Activated CD8-positive, alpha-beta memory T cell treated with anti-CD3 and anti-CD28 coated beads, Interleukin-2, amount 10 ng/mL, durations not matched to agents 7 days and 5 days (primary cell): ENCODE measurements around the gene ZHX3. TPM values are rescaled to one million over a fixed set of nuclear protein-coding genes. Genes with fewer than 3 reads are reported as not detected.

Experiments used
- ATAC-seq: fragments of 150-1000 bp; cut with Tn5 transposase; one replicate; pipeline ENCODE4 v1.10.0; 2021; ENCODE audit warnings: moderate library complexity
- CTCF ChIA-PET: fragments of 350-600 bp; sonication (Branson Sonifier 250); formaldehyde crosslinking; loops from one replicate; lab custom pipeline; 2021; ENCODE audit warnings: antibody characterized with exemption; lab: Charles Lee
- DNase-seq: peaks from one replicate; pipeline ENCODE4 v3.0.0-alpha.2; 2020
- H3K27ac Mint-ChIP-seq: one replicate; pipeline ENCODE4 v1.8.0; 2021; ENCODE audit warnings: mild to moderate bottlenecking, mixed read lengths
- H3K27me3 Mint-ChIP-seq: one replicate; pipeline ENCODE4 v1.8.0; 2021; ENCODE audit warnings: mixed read lengths
- H3K36me3 Mint-ChIP-seq: one replicate; pipeline ENCODE4 v1.8.0; 2021; ENCODE audit warnings: mild to moderate bottlenecking, mixed read lengths
- H3K4me1 Mint-ChIP-seq: one replicate; pipeline ENCODE4 v1.8.0; 2021; ENCODE audit warnings: mixed read lengths
- H3K4me3 Mint-ChIP-seq: one replicate; pipeline ENCODE4 v1.8.0; 2021; ENCODE audit warnings: mild to moderate bottlenecking, moderate library complexity, mixed read lengths
- H3K9me3 Mint-ChIP-seq: one replicate; pipeline ENCODE4 v1.8.0; 2022; ENCODE audit warnings: low read depth, mixed read lengths
- total RNA-seq, 2 experiments: library from RNA; stranded (reverse); gene quantifications; one replicate each; pipeline ENCODE4 v1.2.3, GENCODE V29; 2021

The ZHX3 gene
- total RNA-seq, 2 experiments from 2014 or later, result 11.4 to 13.3 TPM

DNA sequence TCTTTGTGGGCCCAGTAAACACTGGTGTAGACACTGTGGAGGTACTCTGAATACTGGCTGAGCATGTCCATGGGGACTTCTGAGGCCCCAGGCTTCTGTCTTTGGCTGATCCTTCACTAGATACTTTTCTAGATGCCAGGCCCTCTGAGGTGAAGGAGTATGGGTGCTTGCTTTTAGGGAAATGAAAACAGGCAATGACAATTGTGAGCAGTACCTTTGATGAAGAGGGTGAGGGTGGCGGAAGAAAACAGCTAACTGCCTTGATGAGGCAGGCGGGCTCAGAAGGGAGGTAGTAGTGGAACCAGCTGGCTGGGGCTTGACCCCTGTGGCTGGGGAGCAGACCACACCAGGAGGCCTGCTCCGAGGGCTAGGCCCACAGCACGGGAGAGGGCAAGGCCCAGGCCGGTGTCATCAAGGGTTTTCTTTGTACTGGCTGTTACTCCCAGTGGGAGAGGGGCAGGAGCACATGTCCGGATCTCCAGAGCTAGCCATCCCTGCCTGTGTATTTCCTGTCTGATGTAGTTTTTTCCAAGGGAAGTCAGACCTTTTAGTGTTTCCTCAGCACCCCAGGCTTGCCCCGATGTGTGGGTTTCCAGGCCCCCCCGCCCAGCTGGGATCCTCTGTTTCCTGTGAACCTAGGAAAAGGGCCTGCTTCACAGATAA is 176.2 kb downstream of the ZHX3 start:
- CTCF ChIA-PET, result interaction anchor here (0.7 to 11.0 kb wide), 7 partner anchors 11 to 199 kb away, joined by 3 to 152 read pairs (median 9); partner anchors contain the start of gene LPIN3
- no peak for DNase-seq

DNA sequence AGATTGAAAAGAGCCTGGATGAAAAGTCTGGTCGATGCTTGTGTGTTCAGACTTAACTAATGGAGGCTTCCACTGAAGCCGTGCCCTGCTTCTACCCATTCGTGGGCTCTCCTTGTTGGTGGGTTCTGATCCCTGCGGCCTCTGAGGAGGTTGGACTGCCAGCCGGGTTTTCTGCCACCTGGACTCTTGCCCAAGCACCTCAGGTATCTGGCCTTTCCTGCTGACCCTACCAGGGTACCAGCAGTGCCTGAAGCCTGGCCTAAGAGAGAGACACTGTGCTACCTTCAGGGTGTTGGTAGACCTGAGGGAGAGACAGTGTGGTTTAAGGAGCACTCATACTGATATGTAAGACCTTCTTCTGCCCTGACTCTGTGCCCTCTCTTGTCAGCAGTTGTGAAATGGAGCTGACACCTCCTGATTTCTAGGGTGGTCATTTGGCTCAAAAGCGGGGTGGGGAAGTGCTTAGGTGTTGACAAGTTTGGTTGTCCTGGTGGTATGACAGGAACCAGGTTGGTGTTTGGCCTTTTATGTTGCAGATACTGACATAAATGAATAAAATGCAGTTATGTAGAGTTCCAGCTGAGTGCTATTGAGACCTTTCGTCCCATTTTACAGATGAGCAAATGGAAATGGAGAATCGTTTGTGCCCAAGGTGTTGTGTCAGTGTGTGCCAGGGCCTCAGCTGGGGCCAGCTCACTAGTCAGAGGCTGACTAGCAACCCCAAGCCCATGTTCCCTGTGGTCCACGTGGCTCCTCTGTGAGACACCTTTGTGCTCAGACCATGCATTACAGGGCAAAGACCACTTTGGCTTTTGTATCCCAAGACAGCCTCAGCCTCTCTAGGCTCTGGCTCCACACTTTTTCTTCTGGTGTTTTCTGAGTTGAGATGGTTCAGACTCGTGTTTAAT is 177.1 kb downstream of the ZHX3 start:
- H3K27me3 Mint-ChIP-seq, result no peaks in the 10 kb centered on the region
- no peak for ATAC-seq
- H3K4me3 Mint-ChIP-seq, result peak overlapping the region; percentile 91
- H3K9me3 Mint-ChIP-seq, result no peaks in the 10 kb centered on the region
- CTCF ChIA-PET, result interaction anchor here (2.7 to 11.0 kb wide), 2 partner anchors 17 to 32 kb away, joined by 19 to 152 read pairs; no protein-coding TSS in a partner anchor
- H3K27ac Mint-ChIP-seq, result peak overlapping the region; percentile 90
- H3K4me1 Mint-ChIP-seq, result peaks cover 73% of the 10 kb centered on the region
- peaks cover 32% of the 10 kb centered on the region for H3K36me3 Mint-ChIP-seq
- DNase-seq, result no peak

More for the DNA sequence above, 176.2 kb downstream of the ZHX3 start:
- no peaks in the 10 kb centered on the region for H3K27me3 Mint-ChIP-seq
- H3K4me3 Mint-ChIP-seq, result peak overlapping the region; percentile 91
- peak overlapping the region; percentile 90 for H3K27ac Mint-ChIP-seq
- no peaks in the 10 kb centered on the region for H3K9me3 Mint-ChIP-seq
- peaks cover 36% of the 10 kb centered on the region for H3K36me3 Mint-ChIP-seq
- peaks cover 74% of the 10 kb centered on the region for H3K4me1 Mint-ChIP-seq
- no peak for ATAC-seq

DNA sequence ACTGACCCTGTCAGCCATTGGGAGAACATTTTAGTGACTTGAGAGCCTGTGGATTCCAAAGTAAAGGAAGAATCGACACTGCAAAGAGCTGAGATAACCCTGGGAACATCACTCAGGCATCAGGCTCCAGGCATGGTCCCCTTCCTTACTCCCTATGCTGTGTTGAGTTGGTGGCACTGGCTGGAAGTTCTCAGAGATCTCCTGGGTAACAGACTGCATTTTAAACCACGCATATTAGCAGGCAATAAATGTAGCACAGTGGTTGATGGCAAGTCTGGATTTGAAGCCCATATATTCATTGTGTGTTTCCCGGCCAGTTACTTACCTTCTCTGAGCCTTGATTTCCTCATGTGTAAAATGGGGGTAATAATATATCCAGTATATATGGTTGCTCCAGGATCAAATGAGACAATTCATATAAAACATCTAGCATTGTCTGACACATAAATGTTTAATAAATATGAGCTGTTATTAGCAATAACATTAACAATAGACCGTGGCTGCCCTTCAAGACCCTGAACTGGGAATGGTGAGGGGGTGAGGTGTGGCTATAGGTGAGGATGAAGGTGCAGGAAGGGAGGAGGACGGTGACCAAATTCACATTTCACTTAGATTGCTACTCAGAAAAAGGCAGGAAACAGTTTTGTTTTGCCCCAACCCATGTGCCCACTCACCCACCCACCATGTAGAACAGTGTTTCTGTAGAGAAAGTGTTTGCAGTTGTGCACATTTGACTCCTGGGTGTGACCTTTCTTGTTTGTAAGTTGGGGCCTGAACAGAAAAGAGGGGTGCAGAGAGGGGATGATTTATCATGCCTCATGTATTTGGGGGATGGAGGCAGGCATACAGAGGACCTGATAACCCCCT is 178.1 kb downstream of the ZHX3 start:
- ATAC-seq (no peak), DNase-seq (peak; percentile 61)
- Mint-ChIP-seq H3K36me3 (peaks cover 27% of the 10 kb centered on the region), H3K27me3 (no peaks in the 10 kb centered on the region), H3K9me3 (no peaks in the 10 kb centered on the region), H3K4me3 (peak overlapping the region; percentile 91), H3K4me1 (peaks cover 70% of the 10 kb centered on the region), H3K27ac (peak overlapping the region; percentile 90)
- CTCF ChIA-PET, result interaction anchor here (1.5 to 11.0 kb wide), 5 partner anchors 6 to 201 kb away, joined by 6 to 152 read pairs (median 13); partner anchors contain the start of gene LPIN3

DNA sequence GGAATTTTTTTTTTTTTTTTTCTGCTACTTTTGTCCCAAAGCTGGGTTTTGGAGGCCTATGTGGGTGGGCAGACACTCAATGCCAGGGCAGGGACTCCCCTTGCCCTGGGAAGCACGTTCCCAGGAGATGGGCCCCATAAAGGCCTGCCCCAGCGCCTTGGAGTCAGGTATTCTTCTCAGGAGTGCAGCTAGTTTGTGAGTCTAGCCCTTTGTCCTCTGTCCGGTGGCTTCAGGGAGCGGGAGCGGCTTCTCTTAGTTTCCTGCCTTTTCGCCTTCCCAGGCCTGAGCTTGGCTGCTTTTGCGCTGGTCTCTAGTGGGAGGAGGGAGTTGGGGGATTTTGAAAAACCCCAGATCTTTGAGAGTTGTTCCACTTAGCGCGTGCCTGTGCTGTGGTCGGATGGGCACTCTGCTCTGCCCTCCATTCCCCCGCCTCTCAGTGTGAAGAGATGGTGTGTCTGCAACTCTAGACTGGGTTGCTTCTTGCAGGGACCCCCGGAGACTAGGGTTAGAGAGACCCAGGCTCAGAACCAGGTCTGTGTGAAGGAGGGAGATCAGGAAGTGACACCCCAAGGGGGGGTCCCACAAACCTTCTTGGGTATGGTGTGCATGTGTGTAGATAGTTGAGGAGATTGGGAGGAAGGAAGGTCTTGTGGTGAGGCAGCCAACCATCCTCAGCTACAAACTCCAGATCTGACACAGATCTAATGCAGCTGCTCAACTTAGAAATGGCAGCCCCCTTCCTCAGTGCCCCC is 178.9 kb downstream of the ZHX3 start:
- Mint-ChIP-seq H3K27me3 (no peaks in the 10 kb centered on the region), H3K4me3 (peak overlapping the region; percentile 91), H3K27ac (peak overlapping the region; percentile 90), H3K4me1 (peaks cover 66% of the 10 kb centered on the region), H3K9me3 (no peaks in the 10 kb centered on the region), H3K36me3 (peaks cover 19% of the 10 kb centered on the region)
- DNase-seq, result peak; percentile 82
- peak; percentile 9 for ATAC-seq
- CTCF ChIA-PET, result interaction anchor here (0.7 to 11.0 kb wide), 10 partner anchors 7 to 202 kb away, joined by 3 to 152 read pairs (median 6); partner anchors contain the start of gene LPIN3

DNA sequence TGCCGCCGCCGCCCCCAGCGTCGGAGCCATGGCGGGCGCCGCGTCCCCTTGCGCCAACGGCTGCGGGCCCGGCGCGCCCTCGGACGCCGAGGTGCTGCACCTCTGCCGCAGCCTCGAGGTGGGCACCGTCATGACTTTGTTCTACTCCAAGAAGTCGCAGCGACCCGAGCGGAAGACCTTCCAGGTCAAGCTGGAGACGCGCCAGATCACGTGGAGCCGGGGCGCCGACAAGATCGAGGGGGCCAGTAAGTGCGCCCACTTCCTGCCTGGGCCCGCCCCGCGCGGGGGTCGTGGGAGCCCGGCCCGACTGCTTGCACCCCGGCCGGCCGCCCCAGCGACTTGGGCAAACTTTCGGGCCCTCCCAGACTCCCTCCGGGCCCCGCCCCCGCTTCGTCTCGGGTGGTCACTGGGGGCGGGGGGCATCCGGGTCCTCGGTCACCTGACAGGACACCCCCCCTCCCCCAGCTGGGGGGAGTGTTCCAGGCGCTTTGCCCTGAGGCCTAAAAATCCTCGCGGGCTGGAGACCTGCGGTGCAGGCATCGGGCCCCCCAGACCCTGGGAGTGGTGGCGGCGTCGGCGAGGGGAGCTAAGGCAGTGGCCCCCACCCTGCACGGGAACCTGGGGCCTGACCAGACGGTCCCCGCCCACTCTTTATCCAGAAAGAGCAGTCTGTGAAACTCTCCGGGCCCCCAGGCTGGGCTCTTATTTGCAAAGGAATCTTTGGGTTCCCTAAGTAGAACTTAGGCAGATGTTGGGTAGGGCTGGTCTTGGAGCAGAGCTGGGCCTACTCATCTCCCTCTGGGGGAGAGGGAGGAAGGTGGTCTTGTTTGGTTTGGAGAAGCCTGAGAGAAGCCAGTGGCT is 179.7 kb downstream of the ZHX3 start:
- peak overlapping the region; percentile 91 for H3K4me3 Mint-ChIP-seq

DNA sequence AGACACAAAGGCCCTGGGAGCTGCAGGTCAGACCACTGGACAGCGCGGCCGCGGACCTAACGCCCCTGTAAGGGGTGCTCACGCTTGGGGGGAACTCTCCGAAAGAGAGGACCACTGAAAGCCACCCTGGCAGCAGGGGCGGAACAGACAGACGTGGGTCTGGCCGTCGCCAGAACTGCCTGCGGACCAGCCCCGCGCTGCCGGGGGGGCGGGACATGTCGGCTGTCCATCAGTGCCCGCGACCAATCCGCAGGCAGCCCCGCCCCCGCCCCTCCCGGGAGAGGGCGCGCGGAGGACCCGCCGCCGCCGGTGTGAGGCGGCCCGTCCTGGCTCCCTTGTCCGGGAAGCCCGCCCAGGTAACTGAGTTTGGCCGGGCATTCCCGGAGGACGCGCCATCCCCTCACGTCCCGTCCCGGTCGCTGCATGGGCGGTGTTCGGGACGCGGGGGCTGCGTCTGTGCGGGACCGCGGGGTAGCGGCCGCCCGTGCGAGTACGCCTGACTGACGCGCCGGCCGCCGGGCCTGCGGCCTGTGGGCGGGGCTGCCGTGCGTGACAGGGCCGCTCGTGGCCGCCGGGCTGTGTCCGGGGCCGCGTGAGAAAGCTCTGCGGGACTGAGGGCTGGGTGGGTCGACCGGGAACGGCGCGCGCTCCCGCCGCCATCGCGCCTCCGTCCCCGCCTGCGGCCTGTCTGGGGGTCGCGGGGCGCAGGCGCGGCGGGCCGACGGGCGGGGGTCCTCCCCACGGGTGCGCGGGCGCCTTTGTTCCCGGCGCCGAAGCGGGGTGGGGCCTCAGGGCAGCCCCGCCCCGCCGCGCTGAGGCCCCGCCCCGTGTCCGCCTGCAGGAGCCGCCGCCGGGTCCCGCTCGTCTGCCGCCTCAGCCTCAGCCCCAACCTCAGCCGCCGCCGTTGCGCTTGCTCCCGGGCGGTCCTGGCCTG is 180.6 kb downstream of the ZHX3 start, which contains the start of gene PLCG1:
TSS of gene PLCG1 (plus strand) at position 864 of the 934 bp plus-strand sequence. CDS start 99 bp downstream, outside the sequence.
- Mint-ChIP-seq H3K27me3 (no peaks in the 10 kb centered on the region), H3K27ac (peak within 1 kb of the TSS; percentile 90), H3K9me3 (no peaks in the 10 kb centered on the region), H3K4me1 (peaks cover 51% of the 10 kb centered on the region), H3K36me3 (peaks cover 17% of the 10 kb centered on the region), H3K4me3 (peak within 1 kb of the TSS; percentile 91)
- CTCF ChIA-PET, result interaction anchor here (0.8 to 11.0 kb wide), 23 partner anchors 9 to 203 kb away, joined by 3 to 152 read pairs (median 10); partner anchors contain the start of gene LPIN3
- ATAC-seq, result peak; percentile 68
- DNase-seq, result peak; percentile 90

More for the DNA sequence above, 179.7 kb downstream of the ZHX3 start:
- peak; percentile 89 for DNase-seq
- CTCF ChIA-PET, result interaction anchor here (0.7 to 11.0 kb wide), 11 partner anchors 8 to 201 kb away, joined by 3 to 152 read pairs (median 4); no protein-coding TSS in a partner anchor
- Mint-ChIP-seq H3K36me3 (peaks cover 17% of the 10 kb centered on the region), H3K27me3 (no peaks in the 10 kb centered on the region), H3K4me1 (peaks cover 60% of the 10 kb centered on the region), H3K9me3 (no peaks in the 10 kb centered on the region), H3K27ac (peak overlapping the region; percentile 90)
- ATAC-seq, result peak; percentile 31

DNA sequence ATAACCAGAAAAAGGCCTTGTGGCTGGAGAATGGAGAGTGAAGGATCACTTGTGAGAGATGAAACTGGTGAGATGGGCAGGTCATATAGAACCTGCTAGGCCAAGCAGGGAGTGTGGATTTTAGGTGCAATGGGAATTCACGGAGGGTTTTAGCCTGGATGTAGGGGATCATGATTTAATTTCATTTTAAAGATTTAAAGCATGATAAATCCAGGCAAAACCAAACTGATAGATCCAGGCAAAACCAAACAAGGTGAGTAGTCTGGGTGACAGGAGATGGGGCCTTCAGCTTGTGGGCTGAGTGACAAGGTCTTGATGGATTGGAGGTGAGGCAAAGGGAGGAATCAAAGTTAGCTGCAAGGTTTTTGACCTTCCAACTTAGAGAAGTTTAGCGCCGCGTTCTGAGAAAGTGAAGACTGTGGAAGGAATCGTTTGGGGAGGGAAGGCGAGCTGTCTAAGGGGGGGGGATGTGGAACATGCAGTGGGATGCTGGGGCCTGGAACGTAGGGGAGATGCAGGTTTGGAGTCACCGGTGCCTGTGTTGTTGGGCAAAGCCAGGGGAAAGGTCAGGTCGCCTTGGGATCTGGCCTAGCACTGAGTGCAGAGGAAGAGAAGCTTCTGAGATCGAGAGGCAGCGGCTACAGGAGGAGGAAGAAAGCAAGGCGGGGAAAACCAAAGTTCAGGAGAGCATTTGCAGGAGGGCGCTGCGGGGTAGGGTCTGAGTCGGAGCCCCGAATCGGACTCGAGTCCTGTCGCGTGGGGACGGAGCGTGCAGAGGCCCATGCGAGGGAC is 181.4 kb downstream of the ZHX3 start:
- ATAC-seq (no peak), DNase-seq (no peak)
- Mint-ChIP-seq H3K36me3 (peaks cover 15% of the 10 kb centered on the region), H3K4me3 (peak overlapping the region; percentile 91), H3K4me1 (peaks cover 47% of the 10 kb centered on the region), H3K27me3 (no peaks in the 10 kb centered on the region), H3K27ac (peak overlapping the region; percentile 76), H3K9me3 (no peaks in the 10 kb centered on the region)
- CTCF ChIA-PET, result interaction anchor here (0.6 to 6.8 kb wide), 42 partner anchors 8 to 557 kb away, joined by 3 to 114 read pairs (median 5); partner anchors contain the start of gene LPIN3

DNA sequence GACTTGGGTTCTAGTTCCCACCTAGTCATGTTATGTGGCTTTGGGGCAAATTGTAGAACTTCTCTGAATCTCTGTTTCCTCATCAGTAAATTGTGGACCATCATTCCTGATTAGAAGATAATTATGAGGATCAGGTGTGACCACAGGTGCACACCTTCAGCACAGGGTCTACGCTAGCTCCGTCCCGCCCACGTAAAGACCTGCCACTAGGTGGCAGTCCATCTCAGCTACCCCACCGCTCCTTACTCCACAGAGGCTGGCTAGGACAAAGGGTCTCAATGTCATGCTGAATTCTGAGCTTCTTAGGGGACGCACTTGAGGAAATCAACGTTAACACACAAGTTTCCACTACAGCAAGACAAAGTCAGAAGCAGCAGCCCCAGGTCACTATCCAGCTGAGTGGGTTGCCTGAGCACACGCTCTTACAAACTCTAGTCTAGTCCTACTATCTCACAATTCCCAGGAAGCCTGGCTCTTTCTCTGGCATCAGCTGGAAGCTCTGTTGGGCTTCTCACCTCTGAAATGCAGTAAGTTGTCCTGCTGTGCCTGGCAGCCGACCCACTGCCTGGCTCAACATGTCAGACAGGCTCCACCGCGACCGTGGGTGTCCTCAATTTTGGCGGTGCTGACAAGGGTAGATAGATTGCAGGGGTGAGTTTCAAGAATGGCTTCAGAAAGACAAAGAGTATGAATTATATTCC is 182.2 kb downstream of the ZHX3 start:
- Mint-ChIP-seq H3K9me3 (no peaks in the 10 kb centered on the region), H3K36me3 (peaks cover 15% of the 10 kb centered on the region), H3K27ac (no peak overlapping the region), H3K4me1 (peaks cover 42% of the 10 kb centered on the region), H3K27me3 (no peaks in the 10 kb centered on the region), H3K4me3 (peak overlapping the region; percentile 91)
- ATAC-seq, result no peak
- DNase-seq, result peak; percentile 78
- CTCF ChIA-PET, result interaction anchor here (0.6 to 6.8 kb wide), 48 partner anchors 10 to 558 kb away, joined by 3 to 114 read pairs (median 5); partner anchors contain the start of genes LPIN3 and TOP1
